Measurements from ENCODE around the gene SPATA6. TPM values are rescaled to one million over a fixed set of nuclear protein-coding genes. Genes with fewer than 3 reads are reported as not detected.

SPATA6 gene
- total RNA-seq, 2 donors from 2014 or later, result 42.8 to 51.5 TPM

- Mint-ChIP-seq H3K9me3 (peaks cover 3% of the 10 kb centered on the region), H3K36me3 (ENCODE audit: low read depth) (no peaks in the 10 kb centered on the region), H3K27me3 (ENCODE audit: insufficient read depth) (peaks cover 2% of the 10 kb centered on the region), H3K4me3 (peak overlapping the region; percentile 19), H3K4me1 (peaks cover 53% of the 10 kb centered on the region), H3K27ac (peak overlapping the region; percentile 95)
- peak; percentile 95 for DNase-seq
- Histone ChIP-seq H3K9me3 (ENCODE audit: control insufficient read depth, low read length) (no peaks in the 10 kb centered on the region), H3K36me3 (ENCODE audit: control insufficient read depth, insufficient read depth, low read length) (no peaks in the 10 kb centered on the region), H3K27me3 (ENCODE audit: control insufficient read depth, insufficient read depth, low read length, poor library complexity, severe bottlenecking) (no peaks in the 10 kb centered on the region), H3K4me3 (ENCODE audit: low read length) (no peak overlapping the region), H3K27ac (ENCODE audit: low read depth, low read length) (peak overlapping the region; percentile 10), H3K4me1 (ENCODE audit: control insufficient read depth, insufficient read depth, low read length) (peaks cover 16% of the 10 kb centered on the region), H3K9ac (ENCODE audit: extremely low read depth, low read length, poor library complexity, severe bottlenecking) (peak overlapping the region; percentile 52)
- 29 to 45% methylated on average over 5 to 12 of the region's 12 CpGs for WGBS, 2 experiments (ENCODE audit: insufficient coverage in 1 of 2, insufficient read length in 1 of 2)
- no peak for TF ChIP-seq CTCF (conservative IDR thresholded peaks at IDR 0.05)
Observed at GRCh38 chr1:48500541-48501450, 28.8 kb upstream of the SPATA6 start.

GRCh38 chr1:48499211-48499735 is 27.3 kb upstream of the SPATA6 start:
- Mint-ChIP-seq H3K27me3 (ENCODE audit: insufficient read depth) (peaks cover 4% of the 10 kb centered on the region), H3K9me3 (peaks cover under 1% of the 10 kb centered on the region), H3K4me1 (peaks cover 53% of the 10 kb centered on the region), H3K4me3 (peak overlapping the region; percentile 19), H3K27ac (peak overlapping the region; percentile 95), H3K36me3 (ENCODE audit: low read depth) (no peaks in the 10 kb centered on the region)
- WGBS, 2 experiments (ENCODE audit: insufficient coverage in 1 of 2, insufficient read length in 1 of 2), result 70 to 86% methylated on average over 2 to 8 of the region's 8 CpGs
- peaks cover 16% of the 10 kb centered on the region for H3K4me1 ChIP-seq (ENCODE audit: control insufficient read depth, insufficient read depth, low read length)
- H3K27ac ChIP-seq (ENCODE audit: low read depth, low read length), result no peak overlapping the region
- no peaks in the 10 kb centered on the region for H3K36me3 ChIP-seq (ENCODE audit: control insufficient read depth, insufficient read depth, low read length)
- H3K4me3 ChIP-seq (ENCODE audit: low read length), result no peak overlapping the region
- no peak for TF ChIP-seq CTCF (conservative IDR thresholded peaks at IDR 0.05)
- DNase-seq, result peak; percentile 74
- no peaks in the 10 kb centered on the region for H3K9me3 ChIP-seq (ENCODE audit: control insufficient read depth, low read length)
- H3K9ac ChIP-seq (ENCODE audit: extremely low read depth, low read length, poor library complexity, severe bottlenecking), result no peak overlapping the region
- peaks cover 4% of the 10 kb centered on the region for H3K27me3 ChIP-seq (ENCODE audit: control insufficient read depth, insufficient read depth, low read length, poor library complexity, severe bottlenecking)

- 31 to 32% methylated on average over 12 to 15 of the region's 15 CpGs for WGBS, 2 experiments (ENCODE audit: insufficient coverage in 1 of 2, insufficient read length in 1 of 2)
- H3K4me1 Mint-ChIP-seq, result peaks cover 59% of the 10 kb centered on the region
Observed at GRCh38 chr1:48498096-48498791, 26.2 kb upstream of the SPATA6 start.

More at GRCh38 chr1:48498096-48498791, 26.2 kb upstream of the SPATA6 start:
- Histone ChIP-seq H3K36me3 (ENCODE audit: control insufficient read depth, insufficient read depth, low read length) (no peaks in the 10 kb centered on the region), H3K27me3 (ENCODE audit: control insufficient read depth, insufficient read depth, low read length, poor library complexity, severe bottlenecking) (peaks cover 4% of the 10 kb centered on the region), H3K4me3 (ENCODE audit: low read length) (no peak overlapping the region), H3K9ac (ENCODE audit: extremely low read depth, low read length, poor library complexity, severe bottlenecking) (no peak overlapping the region), H3K9me3 (ENCODE audit: control insufficient read depth, low read length) (no peaks in the 10 kb centered on the region), H3K27ac (ENCODE audit: low read depth, low read length) (no peak overlapping the region), H3K4me1 (ENCODE audit: control insufficient read depth, insufficient read depth, low read length) (peaks cover 16% of the 10 kb centered on the region)
- Mint-ChIP-seq H3K36me3 (ENCODE audit: low read depth) (no peaks in the 10 kb centered on the region), H3K27me3 (ENCODE audit: insufficient read depth) (peaks cover 4% of the 10 kb centered on the region), H3K27ac (peak overlapping the region; percentile 95), H3K4me3 (peak overlapping the region; percentile 19), H3K9me3 (no peaks in the 10 kb centered on the region)
- peak; percentile 92 for TF ChIP-seq CTCF (conservative IDR thresholded peaks at IDR 0.05)
- peak; percentile 97 for DNase-seq

Data from endodermal cell (in vitro differentiated cells).